ENCODE measurements around the gene RIC3.

DNA sequence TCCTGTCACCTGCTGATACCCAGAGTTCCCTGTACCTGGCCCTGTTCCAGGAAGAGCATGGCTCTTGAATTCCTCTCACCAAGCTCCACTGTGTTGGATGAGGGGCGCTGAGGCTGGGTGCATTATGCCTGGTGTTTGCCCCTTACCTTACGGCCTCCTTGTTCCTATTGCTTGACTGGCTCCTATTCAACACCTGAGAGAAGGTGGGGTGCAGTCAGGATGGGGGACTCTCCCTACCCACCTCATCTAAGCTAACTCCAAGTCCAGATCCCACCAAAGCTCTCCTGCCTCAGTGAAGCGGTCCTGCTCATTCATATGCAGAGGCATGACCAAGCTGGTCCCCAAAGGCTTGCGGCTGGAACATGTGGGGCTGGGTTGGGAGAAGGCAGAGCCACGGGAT is 35.8 kb upstream of the RIC3 start:
- TF ChIP-seq, protein P1, sequence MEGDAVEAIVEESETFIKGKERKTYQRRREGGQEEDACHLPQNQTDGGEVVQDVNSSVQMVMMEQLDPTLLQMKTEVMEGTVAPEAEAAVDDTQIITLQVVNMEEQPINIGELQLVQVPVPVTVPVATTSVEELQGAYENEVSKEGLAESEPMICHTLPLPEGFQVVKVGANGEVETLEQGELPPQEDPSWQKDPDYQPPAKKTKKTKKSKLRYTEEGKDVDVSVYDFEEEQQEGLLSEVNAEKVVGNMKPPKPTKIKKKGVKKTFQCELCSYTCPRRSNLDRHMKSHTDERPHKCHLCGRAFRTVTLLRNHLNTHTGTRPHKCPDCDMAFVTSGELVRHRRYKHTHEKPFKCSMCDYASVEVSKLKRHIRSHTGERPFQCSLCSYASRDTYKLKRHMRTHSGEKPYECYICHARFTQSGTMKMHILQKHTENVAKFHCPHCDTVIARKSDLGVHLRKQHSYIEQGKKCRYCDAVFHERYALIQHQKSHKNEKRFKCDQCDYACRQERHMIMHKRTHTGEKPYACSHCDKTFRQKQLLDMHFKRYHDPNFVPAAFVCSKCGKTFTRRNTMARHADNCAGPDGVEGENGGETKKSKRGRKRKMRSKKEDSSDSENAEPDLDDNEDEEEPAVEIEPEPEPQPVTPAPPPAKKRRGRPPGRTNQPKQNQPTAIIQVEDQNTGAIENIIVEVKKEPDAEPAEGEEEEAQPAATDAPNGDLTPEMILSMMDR (IDR thresholded peaks at IDR 0.05), result no peak
- TF ChIP-seq POLR2AphosphoS5 (IDR thresholded peaks at IDR 0.05), result no peak

Data from prostate gland (tissue), 2 donors.